ENCODE data around the gene TMEM184B. TPM values are rescaled to one million over a fixed set of nuclear protein-coding genes. Genes with fewer than 3 reads are reported as not detected.
A peak's percentile ranks its signal among the peaks of the same experiment; 100 is the strongest.

Gene TMEM184B
- total RNA-seq, 4 donors from 2014 or later: 39.4 to 108 (median 75.3) TPM

- Histone ChIP-seq H3K27me3 (no peaks in the 10 kb centered on the region), H3K36me3 (peaks cover 51 to 76% (median 59%) of the 10 kb centered on the region in 4 donors), H3K4me1 (peaks cover 48 to 64% (median 50%) of the 10 kb centered on the region in 4 donors), H3K9me3 (no peaks in the 10 kb centered on the region), H3K27ac (replicated peaks in 1 of 4) (peak overlapping the region in 1 of 4 donors; percentile 77), H3K4me3 (no peak overlapping the region)
- intact Hi-C loops (cut with DNase I): no loop called here
- WGBS: 98% methylated on average over 13 of the region's 19 CpGs
- no peak for TF ChIP-seq CTCF (IDR thresholded peaks at IDR 0.05)
- no peak for TF ChIP-seq EP300 (IDR thresholded peaks at IDR 0.05)
- TF ChIP-seq POLR2A (IDR thresholded peaks at IDR 0.05; ENCODE audit: low read depth): no peak
- no peak for TF ChIP-seq POLR2AphosphoS5 (IDR thresholded peaks at IDR 0.05)
- no peak for DNase-seq (ENCODE audit: extremely low spot score)
These were observed 30.1 kb upstream of the TMEM184B start for GRCh38 chr22:38302906-38303305.

- Histone ChIP-seq H3K27ac (replicated peaks in 1 of 4) (no peak overlapping the region), H3K36me3 (peaks cover 70 to 85% (median 77%) of the 10 kb centered on the region in 4 donors), H3K27me3 (no peaks in the 10 kb centered on the region), H3K4me1 (peaks cover 31 to 44% (median 34%) of the 10 kb centered on the region in 4 donors), H3K4me3 (no peak overlapping the region), H3K9me3 (no peaks in the 10 kb centered on the region)
- 77% methylated on average over 3 of the region's 3 CpGs for WGBS
- intact Hi-C loops (cut with DNase I): no loop called here
- no peak for DNase-seq (ENCODE audit: extremely low spot score)
- TF ChIP-seq POLR2A (IDR thresholded peaks at IDR 0.05; ENCODE audit: low read depth): no peak
- no peak for TF ChIP-seq CTCF (IDR thresholded peaks at IDR 0.05)
- TF ChIP-seq POLR2AphosphoS5 (IDR thresholded peaks at IDR 0.05): no peak
- no peak for TF ChIP-seq EP300 (IDR thresholded peaks at IDR 0.05)
These were observed 28.1 kb upstream of the TMEM184B start for GRCh38 chr22:38300946-38301345.

DNA sequence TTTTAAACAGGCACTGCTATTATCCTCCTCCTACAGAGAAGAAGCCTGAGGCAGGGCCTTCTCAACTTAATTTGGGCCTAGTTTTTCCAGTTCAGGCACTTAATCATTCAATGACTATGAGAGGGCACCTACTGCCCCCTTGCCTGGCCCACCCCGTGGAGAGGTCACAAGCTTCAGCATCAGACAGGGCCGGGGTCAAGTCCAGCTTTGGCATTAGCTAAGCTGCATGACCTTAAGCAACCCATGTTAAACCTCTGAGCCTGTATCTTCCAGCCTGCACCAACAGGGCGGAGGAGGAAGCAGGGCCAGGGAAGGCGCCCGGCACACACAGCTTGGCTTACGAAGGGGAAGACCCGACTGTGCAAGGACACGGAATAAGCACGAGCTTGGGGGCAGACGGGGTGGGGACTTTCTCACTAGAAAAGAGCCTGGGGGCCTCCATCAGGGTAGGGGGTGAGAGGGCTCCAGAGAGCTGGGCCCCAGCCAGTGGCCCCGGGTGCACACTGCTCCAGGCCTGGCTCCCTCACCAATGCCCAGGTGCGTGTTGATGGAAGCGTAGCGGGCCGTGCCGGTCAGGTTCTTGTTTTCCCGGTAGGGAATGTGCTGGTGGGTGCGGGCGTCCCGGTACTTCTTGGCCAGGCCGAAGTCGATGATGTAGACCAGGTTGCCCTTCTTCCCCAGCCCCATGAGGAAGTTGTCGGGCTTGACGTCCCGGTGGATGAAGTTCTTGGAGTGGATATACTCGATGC lies 27.6 kb upstream of the TMEM184B start:
- TF ChIP-seq POLR2A (IDR thresholded peaks at IDR 0.05; ENCODE audit: low read depth) (no peak), POLR2AphosphoS5 (IDR thresholded peaks at IDR 0.05) (no peak), CTCF (IDR thresholded peaks at IDR 0.05) (no peak), EP300 (IDR thresholded peaks at IDR 0.05) (no peak)
- H3K9me3 ChIP-seq: no peaks in the 10 kb centered on the region
- no peak overlapping the region for H3K27ac ChIP-seq (replicated peaks in 1 of 4)
- no peaks in the 10 kb centered on the region for H3K27me3 ChIP-seq
- intact Hi-C loops (cut with DNase I): no loop called here
- H3K4me1 ChIP-seq: peaks cover 26 to 39% (median 28%) of the 10 kb centered on the region in 4 donors
- peaks cover 75 to 91% (median 83%) of the 10 kb centered on the region in 4 donors for H3K36me3 ChIP-seq
- no peak for DNase-seq (ENCODE audit: extremely low spot score)
- H3K4me3 ChIP-seq: no peak overlapping the region
- WGBS: 87% methylated on average over 25 of the region's 26 CpGs

DNA sequence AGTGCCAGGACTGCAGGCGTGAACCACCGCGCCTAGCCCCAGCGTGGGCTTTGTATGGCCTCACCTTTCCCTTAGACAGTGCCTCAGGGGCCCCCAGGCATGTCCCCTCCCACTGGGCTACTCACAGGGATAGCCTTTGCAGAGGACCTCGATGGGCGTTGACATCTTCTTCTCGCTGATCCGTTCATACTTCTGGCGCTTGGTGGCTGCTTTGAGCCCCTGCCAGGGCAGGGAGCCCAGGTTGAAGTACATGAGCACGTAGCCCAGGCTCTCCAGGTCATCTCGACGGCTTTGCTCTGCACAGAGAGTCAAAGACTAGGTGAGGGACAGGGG lies 26.9 kb upstream of the TMEM184B start:
- 70% methylated on average over 12 of the region's 12 CpGs for WGBS
- H3K36me3 ChIP-seq: peaks cover 81 to 98% (median 89%) of the 10 kb centered on the region in 4 donors
- no peak overlapping the region for H3K27ac ChIP-seq (replicated peaks in 1 of 4)
- TF ChIP-seq POLR2A (IDR thresholded peaks at IDR 0.05; ENCODE audit: low read depth): no peak
- no peak overlapping the region for H3K4me3 ChIP-seq
- no peaks in the 10 kb centered on the region for H3K27me3 ChIP-seq
- peaks cover 19 to 32% (median 22%) of the 10 kb centered on the region in 4 donors for H3K4me1 ChIP-seq
- intact Hi-C loops (cut with DNase I): no loop called here
- DNase-seq (ENCODE audit: extremely low spot score): no peak
- no peaks in the 10 kb centered on the region for H3K9me3 ChIP-seq

DNA sequence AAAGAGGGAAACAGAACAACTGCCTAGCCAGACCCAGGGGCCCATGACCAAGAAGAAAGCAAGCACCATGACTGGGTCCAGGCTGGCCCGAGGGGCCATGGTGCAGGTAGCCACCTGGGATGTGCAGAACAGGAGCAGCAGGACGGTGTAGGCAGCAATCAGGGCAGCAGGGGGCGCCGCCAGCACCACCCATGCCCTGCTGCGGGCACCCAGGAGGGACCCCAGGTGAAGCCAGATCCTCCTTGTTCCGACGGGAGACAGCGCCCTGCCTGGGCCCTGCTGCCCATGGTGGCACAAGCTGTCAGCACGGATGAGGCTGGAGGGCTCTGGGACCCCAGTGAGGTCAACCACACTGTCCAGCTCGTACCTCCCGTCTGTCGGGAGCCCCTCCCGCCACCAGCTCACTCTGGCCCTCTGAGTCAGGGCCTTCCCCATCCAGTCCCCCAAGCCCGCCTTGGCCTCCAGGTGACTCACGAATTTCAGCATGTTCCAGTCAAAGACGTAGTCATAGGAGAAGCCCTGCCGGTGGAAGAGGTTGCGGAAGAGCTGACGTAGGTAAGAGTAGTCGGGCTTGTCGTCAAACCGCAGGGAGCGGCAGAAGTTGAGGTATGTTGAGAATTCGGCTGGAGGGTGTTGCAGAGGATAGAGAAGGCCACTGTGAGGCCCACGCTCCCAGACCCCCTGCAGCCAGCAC lies 25.6 kb upstream of the TMEM184B start:
- Histone ChIP-seq H3K27ac (replicated peaks in 1 of 4) (no peak overlapping the region), H3K4me1 (peaks cover 7 to 21% (median 10%) of the 10 kb centered on the region in 4 donors), H3K36me3 (peaks cover 92 to 100% (median 100%) of the 10 kb centered on the region in 4 donors), H3K27me3 (no peaks in the 10 kb centered on the region), H3K9me3 (no peaks in the 10 kb centered on the region), H3K4me3 (no peak overlapping the region)
- 89% methylated on average over 20 of the region's 25 CpGs for WGBS
- DNase-seq (ENCODE audit: extremely low spot score): no peak
- intact Hi-C loops (cut with DNase I): no loop called here
- TF ChIP-seq CTCF (IDR thresholded peaks at IDR 0.05) (peak in 1 of 3 experiments; percentile 41), POLR2A (IDR thresholded peaks at IDR 0.05; ENCODE audit: low read depth) (no peak)
